ENCODE data around the gene RYR2. TPM values are rescaled to one million over a fixed set of nuclear protein-coding genes. Genes with fewer than 3 reads are reported as not detected.

The RYR2 gene
- total RNA-seq, 2 experiments from 2014 or later = 0.03 to 0.40 TPM

GRCh38 chr1:237186675-237187074 lies 144.7 kb downstream of the RYR2 start:
- CTCF ChIA-PET = no interaction called here
- Mint-ChIP-seq H3K4me3 (no peak overlapping the region), H3K4me1 (no peaks in the 10 kb centered on the region), H3K36me3 (no peaks in the 10 kb centered on the region), H3K27ac (no peak overlapping the region), H3K9me3 (ENCODE audit: low read depth) (no peaks in the 10 kb centered on the region), H3K27me3 (no peaks in the 10 kb centered on the region)
- no peak for DNase-seq
- no peak for ATAC-seq

- Mint-ChIP-seq H3K4me3 (no peak overlapping the region), H3K9me3 (ENCODE audit: low read depth) (no peaks in the 10 kb centered on the region), H3K27ac (no peak overlapping the region), H3K4me1 (no peaks in the 10 kb centered on the region), H3K27me3 (no peaks in the 10 kb centered on the region), H3K36me3 (no peaks in the 10 kb centered on the region)
- DNase-seq (no peak), ATAC-seq (no peak)
- CTCF ChIA-PET = no interaction called here
Measured at GRCh38 chr1:237187842-237188241, 145.9 kb downstream of the RYR2 start.

GRCh38 chr1:237191403-237191802 lies 149.4 kb downstream of the RYR2 start:
- Mint-ChIP-seq H3K4me1 (no peaks in the 10 kb centered on the region), H3K27ac (no peak overlapping the region), H3K36me3 (no peaks in the 10 kb centered on the region), H3K9me3 (ENCODE audit: low read depth) (no peaks in the 10 kb centered on the region), H3K27me3 (no peaks in the 10 kb centered on the region), H3K4me3 (no peak overlapping the region)
- ATAC-seq (no peak), DNase-seq (no peak)
- CTCF ChIA-PET = no interaction called here

- Mint-ChIP-seq H3K4me3 (no peak overlapping the region), H3K4me1 (peaks cover 2% of the 10 kb centered on the region), H3K9me3 (ENCODE audit: low read depth) (no peaks in the 10 kb centered on the region), H3K36me3 (no peaks in the 10 kb centered on the region), H3K27me3 (peaks cover 2% of the 10 kb centered on the region), H3K27ac (no peak overlapping the region)
- CTCF ChIA-PET = no interaction called here
- ATAC-seq = no peak
- no peak for DNase-seq
Measured at GRCh38 chr1:237197470-237198425, 155.8 kb downstream of the RYR2 start.

GRCh38 chr1:237199026-237199425 lies 157.0 kb downstream of the RYR2 start:
- CTCF ChIA-PET = no interaction called here
- Mint-ChIP-seq H3K27me3 (peaks cover 2% of the 10 kb centered on the region), H3K36me3 (no peaks in the 10 kb centered on the region), H3K27ac (no peak overlapping the region), H3K9me3 (ENCODE audit: low read depth) (no peaks in the 10 kb centered on the region), H3K4me1 (peaks cover 2% of the 10 kb centered on the region), H3K4me3 (no peak overlapping the region)
- ATAC-seq (no peak), DNase-seq (no peak)

- Mint-ChIP-seq H3K27ac (no peak overlapping the region), H3K4me1 (peaks cover 2% of the 10 kb centered on the region), H3K9me3 (ENCODE audit: low read depth) (no peaks in the 10 kb centered on the region), H3K36me3 (no peaks in the 10 kb centered on the region), H3K4me3 (no peak overlapping the region), H3K27me3 (peaks cover 2% of the 10 kb centered on the region)
- no peak for ATAC-seq
- no peak for DNase-seq
- CTCF ChIA-PET = no interaction called here
Measured at GRCh38 chr1:237201155-237201554, 159.2 kb downstream of the RYR2 start.

- no peak overlapping the region for H3K27ac Mint-ChIP-seq
- H3K36me3 Mint-ChIP-seq = no peaks in the 10 kb centered on the region
- H3K9me3 Mint-ChIP-seq (ENCODE audit: low read depth) = no peaks in the 10 kb centered on the region
- no peaks in the 10 kb centered on the region for H3K4me1 Mint-ChIP-seq
- no peak overlapping the region for H3K4me3 Mint-ChIP-seq
- no peaks in the 10 kb centered on the region for H3K27me3 Mint-ChIP-seq
- no peak for ATAC-seq
- CTCF ChIA-PET = no interaction called here
- DNase-seq = no peak
Measured at GRCh38 chr1:237204841-237205240, 162.9 kb downstream of the RYR2 start.

- H3K4me3 Mint-ChIP-seq = no peak overlapping the region
- CTCF ChIA-PET = no interaction called here
- no peak for DNase-seq
- no peaks in the 10 kb centered on the region for H3K9me3 Mint-ChIP-seq (ENCODE audit: low read depth)
- H3K27me3 Mint-ChIP-seq = no peaks in the 10 kb centered on the region
- no peak overlapping the region for H3K27ac Mint-ChIP-seq
- H3K36me3 Mint-ChIP-seq = no peaks in the 10 kb centered on the region
- no peak for ATAC-seq
- no peaks in the 10 kb centered on the region for H3K4me1 Mint-ChIP-seq
Measured at GRCh38 chr1:237205400-237206064, 163.5 kb downstream of the RYR2 start.

GRCh38 chr1:237206065-237206414 lies 164.1 kb downstream of the RYR2 start:
- H3K9me3 Mint-ChIP-seq (ENCODE audit: low read depth) = no peaks in the 10 kb centered on the region
- ATAC-seq = no peak
- no peaks in the 10 kb centered on the region for H3K27me3 Mint-ChIP-seq
- no peak for DNase-seq
- no peak overlapping the region for H3K4me3 Mint-ChIP-seq
- no peaks in the 10 kb centered on the region for H3K4me1 Mint-ChIP-seq
- CTCF ChIA-PET = no interaction called here
- no peak overlapping the region for H3K27ac Mint-ChIP-seq
- H3K36me3 Mint-ChIP-seq = no peaks in the 10 kb centered on the region

GRCh38 chr1:237211031-237211430 lies 169.0 kb downstream of the RYR2 start:
- CTCF ChIA-PET = no interaction called here
- H3K9me3 Mint-ChIP-seq (ENCODE audit: low read depth) = no peaks in the 10 kb centered on the region
- H3K27ac Mint-ChIP-seq = no peak overlapping the region
- no peaks in the 10 kb centered on the region for H3K27me3 Mint-ChIP-seq
- H3K4me3 Mint-ChIP-seq = no peak overlapping the region
- ATAC-seq (no peak), DNase-seq (no peak)
- H3K4me1 Mint-ChIP-seq = no peaks in the 10 kb centered on the region
- no peaks in the 10 kb centered on the region for H3K36me3 Mint-ChIP-seq

- ATAC-seq = no peak
- CTCF ChIA-PET = no interaction called here
- no peaks in the 10 kb centered on the region for H3K4me1 Mint-ChIP-seq
- H3K27ac Mint-ChIP-seq = no peak overlapping the region
- H3K36me3 Mint-ChIP-seq = no peaks in the 10 kb centered on the region
- H3K27me3 Mint-ChIP-seq = no peaks in the 10 kb centered on the region
- H3K9me3 Mint-ChIP-seq (ENCODE audit: low read depth) = no peaks in the 10 kb centered on the region
- no peak for DNase-seq
- no peak overlapping the region for H3K4me3 Mint-ChIP-seq
Measured at GRCh38 chr1:237211540-237211939, 169.6 kb downstream of the RYR2 start.

GRCh38 chr1:237219751-237220642 lies 178.0 kb downstream of the RYR2 start:
- H3K27ac Mint-ChIP-seq = no peak overlapping the region
- no peaks in the 10 kb centered on the region for H3K9me3 Mint-ChIP-seq (ENCODE audit: low read depth)
- no peak for ATAC-seq
- DNase-seq = no peak
- H3K4me3 Mint-ChIP-seq = no peak overlapping the region
- CTCF ChIA-PET = no interaction called here
- no peaks in the 10 kb centered on the region for H3K4me1 Mint-ChIP-seq
- H3K36me3 Mint-ChIP-seq = no peaks in the 10 kb centered on the region
- H3K27me3 Mint-ChIP-seq = peaks cover 4% of the 10 kb centered on the region

- Mint-ChIP-seq H3K4me3 (no peak overlapping the region), H3K36me3 (no peaks in the 10 kb centered on the region)
- CTCF ChIA-PET = no interaction called here
Measured at GRCh38 chr1:237223419-237223818, 181.4 kb downstream of the RYR2 start.

More at GRCh38 chr1:237223419-237223818, 181.4 kb downstream of the RYR2 start:
- H3K27me3 Mint-ChIP-seq = peaks cover 15% of the 10 kb centered on the region
- H3K9me3 Mint-ChIP-seq (ENCODE audit: low read depth) = no peaks in the 10 kb centered on the region
- DNase-seq (no peak), ATAC-seq (no peak)
- H3K4me1 Mint-ChIP-seq = peaks cover 5% of the 10 kb centered on the region
- no peak overlapping the region for H3K27ac Mint-ChIP-seq
